ENCODE measurements around the gene EIF4EBP3.

DNA sequence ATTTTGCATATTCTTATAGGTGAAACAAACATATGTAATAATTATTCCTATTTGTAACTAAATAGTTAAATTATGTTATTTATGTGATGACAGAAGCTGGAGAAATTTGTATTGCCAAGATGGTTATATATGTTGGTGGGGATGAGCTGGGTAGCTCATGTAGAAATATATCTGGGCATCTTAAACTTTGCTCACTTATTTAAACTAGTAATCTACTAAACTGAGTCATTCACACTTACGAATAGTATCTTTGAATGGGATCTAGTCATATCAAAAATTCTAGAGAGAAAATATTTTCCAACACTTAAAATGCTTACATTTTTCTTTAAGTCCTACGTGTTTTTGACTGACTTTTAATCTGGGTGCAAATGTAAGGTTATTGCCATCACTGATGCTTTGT lies 44.6 kb upstream of the EIF4EBP3 start:
- TF ChIP-seq CTCF (IDR thresholded peaks at IDR 0.05; ENCODE audit: insufficient read depth, low read length) (no peak), POLR2AphosphoS5 (IDR thresholded peaks at IDR 0.05; ENCODE audit: low read depth) (no peak)
